ENCODE data around the gene RPTOR.

Gene RPTOR

GRCh38 chr17:80520810-80521455, 23.7 kb upstream of the RPTOR start:
- CTCF ChIA-PET = interaction anchor here (0.6 to 0.8 kb wide), 2 partner anchors 54 to 73 kb away, joined by 5 to 6 read pairs; no protein-coding TSS in a partner anchor
- no peak for DNase-seq (ENCODE audit: low spot score)
- POLR2A ChIA-PET (ENCODE audit: low non-redundant PET) = no interaction called here
- TF ChIP-seq, protein P1, sequence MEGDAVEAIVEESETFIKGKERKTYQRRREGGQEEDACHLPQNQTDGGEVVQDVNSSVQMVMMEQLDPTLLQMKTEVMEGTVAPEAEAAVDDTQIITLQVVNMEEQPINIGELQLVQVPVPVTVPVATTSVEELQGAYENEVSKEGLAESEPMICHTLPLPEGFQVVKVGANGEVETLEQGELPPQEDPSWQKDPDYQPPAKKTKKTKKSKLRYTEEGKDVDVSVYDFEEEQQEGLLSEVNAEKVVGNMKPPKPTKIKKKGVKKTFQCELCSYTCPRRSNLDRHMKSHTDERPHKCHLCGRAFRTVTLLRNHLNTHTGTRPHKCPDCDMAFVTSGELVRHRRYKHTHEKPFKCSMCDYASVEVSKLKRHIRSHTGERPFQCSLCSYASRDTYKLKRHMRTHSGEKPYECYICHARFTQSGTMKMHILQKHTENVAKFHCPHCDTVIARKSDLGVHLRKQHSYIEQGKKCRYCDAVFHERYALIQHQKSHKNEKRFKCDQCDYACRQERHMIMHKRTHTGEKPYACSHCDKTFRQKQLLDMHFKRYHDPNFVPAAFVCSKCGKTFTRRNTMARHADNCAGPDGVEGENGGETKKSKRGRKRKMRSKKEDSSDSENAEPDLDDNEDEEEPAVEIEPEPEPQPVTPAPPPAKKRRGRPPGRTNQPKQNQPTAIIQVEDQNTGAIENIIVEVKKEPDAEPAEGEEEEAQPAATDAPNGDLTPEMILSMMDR (conservative IDR thresholded peaks at IDR 0.05; ENCODE audit: low read depth) = no peak
- no peak overlapping the region for H3K27ac ChIP-seq

DNA sequence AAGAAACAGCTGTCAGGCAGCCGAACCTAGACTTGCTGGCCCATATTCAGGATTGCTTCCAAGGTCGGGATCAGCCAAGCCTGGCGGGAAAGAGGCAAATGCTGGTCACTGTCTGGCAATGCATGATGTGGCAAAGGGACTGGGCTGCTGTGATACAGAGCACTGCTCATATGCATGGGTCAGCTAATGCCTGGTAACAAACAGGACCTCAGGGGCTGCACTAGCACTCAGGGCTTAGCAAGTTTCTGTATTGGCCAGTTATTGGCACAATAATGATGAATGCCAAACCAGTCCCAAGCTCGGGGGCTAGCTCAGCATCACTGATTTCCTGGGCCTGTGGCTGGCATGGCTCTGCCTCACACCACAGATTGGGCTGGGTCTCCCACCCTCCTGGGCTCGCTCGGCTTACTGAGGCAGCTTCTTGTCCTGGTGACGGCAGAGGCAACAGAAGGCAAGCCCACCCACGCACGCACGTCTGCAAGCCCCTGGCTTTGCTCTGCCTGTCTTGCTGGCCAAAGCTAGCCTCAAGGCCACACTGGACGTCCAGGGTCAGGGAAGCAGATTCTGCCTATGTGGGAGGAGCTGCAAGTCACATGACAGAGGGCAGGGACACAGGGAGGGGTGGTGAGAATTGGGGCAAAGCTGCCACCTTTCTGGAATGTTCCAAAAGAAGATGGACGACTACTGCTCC, 21.4 kb upstream of the RPTOR start:
- POLR2A ChIA-PET (ENCODE audit: low non-redundant PET) = no interaction called here
- CTCF ChIA-PET = no interaction called here
- DNase-seq (ENCODE audit: low spot score) = no peak
- TF ChIP-seq, protein P1 (conservative IDR thresholded peaks at IDR 0.05; ENCODE audit: low read depth) = no peak
- no peak overlapping the region for H3K27ac ChIP-seq

- CTCF ChIA-PET = no interaction called here
Measured at GRCh38 chr17:80523956-80524712, 20.5 kb upstream of the RPTOR start.

GRCh38 chr17:80526116-80526910, 18.3 kb upstream of the RPTOR start:
- DNase-seq (ENCODE audit: low spot score) = no peak
- ChIA-PET POLR2A (ENCODE audit: low non-redundant PET) (no interaction called here), CTCF (interaction anchor here (0.5 kb wide), 1 partner anchor 153 kb away, joined by 4 read pairs; no protein-coding TSS in a partner anchor)
- no peak overlapping the region for H3K27ac ChIP-seq
- TF ChIP-seq, protein P1 (conservative IDR thresholded peaks at IDR 0.05; ENCODE audit: low read depth) = no peak

More at GRCh38 chr17:80523956-80524712, 20.5 kb upstream of the RPTOR start:
- POLR2A ChIA-PET (ENCODE audit: low non-redundant PET) = no interaction called here
- no peak for DNase-seq (ENCODE audit: low spot score)
- TF ChIP-seq, protein P1 (conservative IDR thresholded peaks at IDR 0.05; ENCODE audit: low read depth) = no peak
- no peak overlapping the region for H3K27ac ChIP-seq

GRCh38 chr17:80527016-80527645, 17.5 kb upstream of the RPTOR start:
- CTCF ChIA-PET = no interaction called here
- TF ChIP-seq, protein P1 (conservative IDR thresholded peaks at IDR 0.05; ENCODE audit: low read depth) = no peak
- peak; percentile 87 for DNase-seq (ENCODE audit: low spot score)
- POLR2A ChIA-PET (ENCODE audit: low non-redundant PET) = no interaction called here
- H3K27ac ChIP-seq = no peak overlapping the region

Data from RWPE1 (cell line).